ENCODE results near the gene HPN. TPM values are rescaled to one million over a fixed set of nuclear protein-coding genes. Genes with fewer than 3 reads are reported as not detected.

Gene HPN
- polyA plus RNA-seq, 3 donors = 0.05 TPM; not detected in 2

- Histone ChIP-seq H3K27me3 (ENCODE audit: control insufficient read depth in 2 of 2, insufficient read depth in 2 of 2, low read length in 2 of 2) (peaks cover 6 to 13% of the 10 kb centered on the region in 2 donors), H3K4me2 (replicated peaks; ENCODE audit: extremely low read depth, low read length, poor library complexity, severe bottlenecking) (no peak overlapping the region), H4K20me1 (ENCODE audit: insufficient read depth, low read length) (peaks cover 21% of the 10 kb centered on the region), H2AFZ (ENCODE audit: insufficient read depth, low read depth, low read length, poor library complexity, severe bottlenecking) (no peak overlapping the region), H3K27ac (ENCODE audit: low read depth in 1 of 2, low read length in 2 of 2) (no peak overlapping the region), H3K36me3 (replicated peaks in 1 of 2; ENCODE audit: control insufficient read depth in 1 of 2, insufficient read depth in 2 of 2, low read length in 2 of 2) (peaks cover 66 to 76% of the 10 kb centered on the region in 2 donors), H3K4me1 (ENCODE audit: control insufficient read depth in 1 of 2, insufficient read depth in 2 of 2, low read length in 2 of 2) (peaks cover 21 to 28% of the 10 kb centered on the region in 2 donors), H3K79me2 (ENCODE audit: insufficient read depth, low read length) (no peaks in the 10 kb centered on the region), H3K9me3 (replicated peaks in 1 of 2; ENCODE audit: control insufficient read depth in 1 of 2, insufficient read depth in 1 of 2, low read length in 2 of 2) (no peaks in the 10 kb centered on the region), H3K9ac (ENCODE audit: insufficient read depth, low read length, poor library complexity, severe bottlenecking) (no peak overlapping the region), H3K4me3 (replicated peaks in 1 of 3; ENCODE audit: low read depth in 2 of 3, low read length in 3 of 3) (no peak overlapping the region)
- Mint-ChIP-seq H3K4me3 (no peak overlapping the region), H3K36me3 (peaks cover 65 to 77% of the 10 kb centered on the region in 2 donors), H3K9me3 (peaks cover 0 to 3% (median 0%) of the 10 kb centered on the region in 7 donors), H3K27me3 (ENCODE audit: low read depth in 3 of 3) (peaks cover 12 to 18% (median 13%) of the 10 kb centered on the region in 3 donors), H3K27ac (no peak overlapping the region), H3K4me1 (peaks cover 23% of the 10 kb centered on the region)
- no peak for TF ChIP-seq CTCF (IDR thresholded peaks at IDR 0.05)
- intact Hi-C loops (cut with micrococcal nuclease) = no loop called here
- no peak for DNase-seq
- WGBS (ENCODE audit: insufficient coverage) = 99% methylated on average over 13 of the region's 21 CpGs
Measured at GRCh38 chr19:35025969-35026368, 15.6 kb upstream of the HPN start.

- Histone ChIP-seq H3K27ac (ENCODE audit: low read depth in 1 of 2, low read length in 2 of 2) (no peak overlapping the region), H3K4me2 (replicated peaks; ENCODE audit: extremely low read depth, low read length, poor library complexity, severe bottlenecking) (no peak overlapping the region), H3K36me3 (replicated peaks in 1 of 2; ENCODE audit: control insufficient read depth in 1 of 2, insufficient read depth in 2 of 2, low read length in 2 of 2) (peaks cover 62 to 71% of the 10 kb centered on the region in 2 donors), H3K9ac (ENCODE audit: insufficient read depth, low read length, poor library complexity, severe bottlenecking) (no peak overlapping the region), H4K20me1 (ENCODE audit: insufficient read depth, low read length) (peaks cover 21% of the 10 kb centered on the region), H3K79me2 (ENCODE audit: insufficient read depth, low read length) (no peaks in the 10 kb centered on the region), H3K4me1 (ENCODE audit: control insufficient read depth in 1 of 2, insufficient read depth in 2 of 2, low read length in 2 of 2) (peaks cover 21 to 32% of the 10 kb centered on the region in 2 donors), H3K9me3 (replicated peaks in 1 of 2; ENCODE audit: control insufficient read depth in 1 of 2, insufficient read depth in 1 of 2, low read length in 2 of 2) (no peaks in the 10 kb centered on the region), H2AFZ (ENCODE audit: insufficient read depth, low read depth, low read length, poor library complexity, severe bottlenecking) (no peak overlapping the region), H3K27me3 (ENCODE audit: control insufficient read depth in 2 of 2, insufficient read depth in 2 of 2, low read length in 2 of 2) (peaks cover 7 to 18% of the 10 kb centered on the region in 2 donors), H3K4me3 (replicated peaks in 1 of 3; ENCODE audit: low read depth in 2 of 3, low read length in 3 of 3) (no peak overlapping the region)
- Mint-ChIP-seq H3K4me3 (no peak overlapping the region), H3K27ac (peak overlapping the region in 1 of 7 donors; percentile 13), H3K9me3 (peaks cover 0 to 6% (median 4%) of the 10 kb centered on the region in 7 donors), H3K27me3 (ENCODE audit: low read depth in 3 of 3) (peaks cover 16 to 22% (median 17%) of the 10 kb centered on the region in 3 donors), H3K4me1 (peaks cover 27% of the 10 kb centered on the region), H3K36me3 (peaks cover 64 to 72% of the 10 kb centered on the region in 2 donors)
- WGBS (ENCODE audit: insufficient coverage) = 88% methylated on average over 3 of the region's 6 CpGs
- DNase-seq = no peak
- intact Hi-C loops (cut with micrococcal nuclease) = no loop called here
- TF ChIP-seq CTCF (IDR thresholded peaks at IDR 0.05) = no peak
Measured at GRCh38 chr19:35026418-35026817, 15.1 kb upstream of the HPN start.
